Prostate gland (tissue), 2 donors: ENCODE results near the gene EEF1AKMT3.

Experiments used
- CTCF ChIP-seq, 4 experiments: fragments of 200-600 bp in 2 of 4; fragments of 450-650 bp in 2 of 4; sonication (generic) in 2 of 4; IDR thresholded peaks; 1 replicate in 3 of 4; 2 replicates in 1 of 4; pipeline ENCODE4 v1.5.1; 2016 to 2019; ENCODE audit warnings: antibody characterized with exemption in 4 of 4, mild to moderate bottlenecking in 2 of 4, moderate library complexity in 2 of 4
- POLR2A ChIP-seq: fragments of 450-650 bp; IDR thresholded peaks from one replicate; pipeline ENCODE4 v1.6.1; 2016; ENCODE audit warnings: antibody characterized with exemption, mild to moderate bottlenecking

GRCh38 chr12:57759360-57759980 lies 12.9 kb upstream of the EEF1AKMT3 start:
- TF ChIP-seq CTCF (IDR thresholded peaks at IDR 0.05) (peak in 2 of 4 experiments; percentile 15 to 41), POLR2A (no peak)
